H1 (cell line): Measurements from ENCODE around the gene SPOCK1. TPM values are rescaled to one million over a fixed set of nuclear protein-coding genes. Genes with fewer than 3 reads are reported as not detected.

Source experiments
- CTCF ChIA-PET: fragments of 300-600 bp; sonication (Branson Sonifier 250); formaldehyde crosslinking; loops from one replicate; lab custom pipeline; 2021; ENCODE audit not compliant: partially characterized antibody; lab: Charles Lee
- POLR2A ChIA-PET: fragments of 300-600 bp; sonication (Branson Sonifier 250); formaldehyde crosslinking; loops from one replicate; lab custom pipeline; 2021; ENCODE audit warnings: inconsistent platforms; ENCODE audit not compliant: partially characterized antibody; lab: Charles Lee
- DNase-seq, 2 experiments: peaks; one replicate each; pipeline versions ENCODE4 v3.0.0 to v3.0.0-alpha.2; 2010 to 2022; ENCODE audit warnings: low spot score in 2 of 2, low read depth in 1 of 2, mixed read lengths in 1 of 2
- FAIRE-seq: peaks from 2 replicates; lab custom pipeline; 2011; peaks lifted over from hg19 to GRCh38; lab: Jason Lieb, UNC
- H2AFZ ChIP-seq: 2 replicates; pipeline ENCODE4 v1.8.1; 2012; ENCODE audit warnings: low read length, inconsistent platforms
- H2AK5ac ChIP-seq: 2 replicates; pipeline ENCODE4 v1.6.1; 2013; ENCODE audit warnings: low read depth, low read length
- H2BK120ac ChIP-seq: replicated peaks from 2 replicates; pipeline ENCODE3; 2013; ENCODE audit warnings: low read depth, low read length, inconsistent platforms
- H2BK12ac ChIP-seq: 2 replicates; pipeline ENCODE4 v1.6.1; 2013; ENCODE audit warnings: low read depth, low read length
- H2BK15ac ChIP-seq: 2 replicates; pipeline ENCODE4 v1.6.1; 2013; ENCODE audit warnings: low read length
- H2BK20ac ChIP-seq: 2 replicates; pipeline ENCODE4 v1.6.1; 2013; ENCODE audit warnings: low read length
- H2BK5ac ChIP-seq: 2 replicates; pipeline ENCODE4 v1.6.1; 2013; ENCODE audit warnings: low read depth, low read length
- H3K14ac ChIP-seq: 2 replicates; pipeline ENCODE4 v1.6.1; 2013; ENCODE audit warnings: inconsistent platforms; ENCODE audit not compliant: insufficient read length
- H3K18ac ChIP-seq: 2 replicates; pipeline ENCODE4 v1.6.1; 2013; ENCODE audit warnings: low read length; ENCODE audit errors: extremely low read depth
- H3K23ac ChIP-seq: 2 replicates; pipeline ENCODE4 v1.6.1; 2013; ENCODE audit warnings: inconsistent platforms; ENCODE audit not compliant: insufficient read length
- H3K23me2 ChIP-seq: 2 replicates; pipeline ENCODE4 v1.6.1; 2013; ENCODE audit warnings: low read depth, low read length
- H3K27ac ChIP-seq: 2 replicates; pipeline ENCODE4 v1.6.1; 2011; ENCODE audit warnings: low read depth, low read length, inconsistent platforms
- H3K27me3 ChIP-seq, 4 experiments: replicated peaks in 1 of 4; 1 replicate in 1 of 4; 2 replicates in 3 of 4; pipeline versions ENCODE4 v1.6.1 to v1.8.1; 2011 to 2013; ENCODE audit warnings: low read length in 3 of 4, mild to moderate bottlenecking in 3 of 4, inconsistent platforms in 2 of 4, mixed read lengths in 2 of 4, moderate library complexity in 1 of 4; ENCODE audit not compliant: control insufficient read depth in 3 of 4, insufficient read depth in 3 of 4; ENCODE audit errors: extremely low read depth in 1 of 4
- H3K36me3 ChIP-seq, 4 experiments: 2 replicates each; pipeline versions ENCODE4 v1.6.1 to v1.8.1; 2011 to 2013; ENCODE audit warnings: mild to moderate bottlenecking in 4 of 4, low read length in 3 of 4, moderate library complexity in 2 of 4, control low read depth in 1 of 4, inconsistent platforms in 1 of 4; ENCODE audit not compliant: insufficient read depth in 4 of 4, control insufficient read depth in 2 of 4
- H3K4ac ChIP-seq: replicated peaks from 2 replicates; pipeline ENCODE3; 2013; ENCODE audit warnings: low read length, low read depth, mixed read lengths, inconsistent platforms; ENCODE audit not compliant: insufficient read length
- H3K4me1 ChIP-seq, 4 experiments: replicated peaks in 1 of 4; 1 replicate in 1 of 4; 2 replicates in 3 of 4; pipeline versions ENCODE4 v1.6.1 to v1.8.1; 2011 to 2013; ENCODE audit warnings: low read length in 3 of 4, inconsistent platforms in 2 of 4, mixed read lengths in 1 of 4; ENCODE audit not compliant: insufficient read depth in 4 of 4, control insufficient read depth in 3 of 4
- H3K4me2 ChIP-seq, 2 experiments: 2 replicates each; pipeline versions ENCODE4 v1.6.1 to v1.8.1; 2011 to 2013; ENCODE audit warnings: low read depth in 2 of 2, low read length in 2 of 2, control low read depth in 1 of 2, inconsistent platforms in 1 of 2, mild to moderate bottlenecking in 1 of 2; ENCODE audit not compliant: insufficient read depth in 1 of 2
- H3K4me3 ChIP-seq, 4 experiments: fragments of 200-600, 300-600 bp in 1 of 4; sonication (generic), shearing (Covaris generic), sonication (Bioruptor Twin) in 1 of 4; 2 replicates each; pipeline versions ENCODE4 v1.5.1 to v1.8.1; 2011 to 2016; ENCODE audit warnings: low read length in 4 of 4, low read depth in 3 of 4, control low read depth in 2 of 4, inconsistent platforms in 2 of 4, mild to moderate bottlenecking in 2 of 4, mixed read lengths in 1 of 4, moderate library complexity in 1 of 4; ENCODE audit not compliant: insufficient read depth in 2 of 4; ENCODE audit errors: extremely low read depth in 1 of 4
- H3K56ac ChIP-seq: replicated peaks from 2 replicates; pipeline ENCODE3; 2013; ENCODE audit warnings: low read depth, mild to moderate bottlenecking, mixed read lengths, low read length, inconsistent platforms; ENCODE audit not compliant: insufficient read length
- H3K79me1 ChIP-seq: 2 replicates; pipeline ENCODE4 v1.6.1; 2013; ENCODE audit warnings: low read depth, low read length, control low read depth
- H3K79me2 ChIP-seq, 2 experiments: 2 replicates each; pipeline versions ENCODE4 v1.6.1 to v1.8.1; 2012 to 2013; ENCODE audit warnings: low read length in 2 of 2, mild to moderate bottlenecking in 2 of 2, inconsistent platforms in 1 of 2; ENCODE audit not compliant: insufficient read depth in 2 of 2, control insufficient read depth in 1 of 2
- H3K9ac ChIP-seq, 4 experiments: replicated peaks in 1 of 4; 1 replicate in 1 of 4; 2 replicates in 3 of 4; pipeline versions ENCODE4 v1.6.1 to v1.8.1; 2011 to 2013; ENCODE audit warnings: low read depth in 3 of 4, low read length in 3 of 4, control low read depth in 2 of 4, mild to moderate bottlenecking in 2 of 4, moderate library complexity in 2 of 4, inconsistent platforms in 1 of 4; ENCODE audit errors: extremely low read depth in 1 of 4
- H3K9me3 ChIP-seq, 2 experiments: 2 replicates each; pipeline versions ENCODE4 v1.6.1 to v1.8.1; 2012 to 2013; ENCODE audit warnings: mild to moderate bottlenecking in 2 of 2, moderate library complexity in 2 of 2, control low read depth in 1 of 2, inconsistent platforms in 1 of 2, low read depth in 1 of 2, low read length in 1 of 2, mixed read lengths in 1 of 2; ENCODE audit not compliant: insufficient read depth in 2 of 2
- H4K20me1 ChIP-seq, 2 experiments: replicated peaks in 1 of 2; 2 replicates each; pipeline versions ENCODE3 to v1.8.1; 2011 to 2013; ENCODE audit warnings: inconsistent platforms in 2 of 2, low read length in 2 of 2, mild to moderate bottlenecking in 1 of 2; ENCODE audit not compliant: insufficient read depth in 2 of 2, control insufficient read depth in 1 of 2
- H4K5ac ChIP-seq: 2 replicates; pipeline ENCODE4 v1.6.1; 2013; ENCODE audit warnings: low read length, low read depth, mixed read lengths, inconsistent platforms; ENCODE audit not compliant: insufficient read length
- H4K8ac ChIP-seq: 2 replicates; pipeline ENCODE4 v1.8.0; 2013; ENCODE audit warnings: mild to moderate bottlenecking, moderate library complexity, low read length, inconsistent platforms; ENCODE audit not compliant: insufficient read depth; ENCODE audit errors: extremely low read depth
- H4K91ac ChIP-seq: replicated peaks from 2 replicates; pipeline ENCODE3; 2013; ENCODE audit warnings: low read length, mixed read lengths, inconsistent platforms; ENCODE audit not compliant: insufficient read length
- ASH2L ChIP-seq: fragments of 200-600, 300-600 bp; sonication (generic); IDR thresholded peaks from one replicate; pipeline ENCODE4 v1.7.1; 2017; ENCODE audit warnings: low read length
- BCL11A ChIP-seq, 2 experiments: IDR thresholded peaks; one replicate each; pipeline ENCODE4 v1.6.1; 2011; ENCODE audit warnings: low read depth in 2 of 2, low read length in 2 of 2, mild to moderate bottlenecking in 2 of 2
- GTF2F1 ChIP-seq: IDR thresholded peaks from 2 replicates; pipeline ENCODE4 v1.6.1; 2012; ENCODE audit warnings: low read depth, low read length, improper control_type of control experiment, borderline replicate concordance
- POU5F1 ChIP-seq: IDR thresholded peaks from 2 replicates; pipeline ENCODE4 v1.6.1; 2011; ENCODE audit warnings: low read depth, mild to moderate bottlenecking, low read length, moderate library complexity
- RAD21 ChIP-seq, 2 experiments: IDR thresholded peaks in 1 of 2; conservative IDR thresholded peaks in 1 of 2; 2 replicates each; pipeline ENCODE4 v1.6.1; 2011; ENCODE audit warnings: low read depth in 2 of 2, low read length in 2 of 2, improper control_type of control experiment in 1 of 2, inconsistent platforms in 1 of 2, mild to moderate bottlenecking in 1 of 2, moderate library complexity in 1 of 2
- TCF12 ChIP-seq: IDR thresholded peaks from 2 replicates; pipeline ENCODE4 v1.6.1; 2011; ENCODE audit warnings: low read depth, mild to moderate bottlenecking, low read length
- YY1 ChIP-seq: IDR thresholded peaks from 2 replicates; pipeline ENCODE4 v1.6.1; 2011; ENCODE audit warnings: low read depth, mild to moderate bottlenecking, low read length
- WGBS, 2 experiments: shearing (Covaris generic) in 1 of 2; methylation state at CpG; one replicate each; pipeline versions ENCODE4 v1.1.6 to v1.1.7; 2013 to 2015; ENCODE audit warnings: low lambda C conversion rate in 2 of 2, mixed read lengths in 2 of 2, inconsistent platforms in 1 of 2, low coverage in 1 of 2, missing lambda C conversion rate in 1 of 2; ENCODE audit not compliant: insufficient replicate concordance in 2 of 2, insufficient coverage in 1 of 2, insufficient read length in 1 of 2; ENCODE audit errors: extremely low coverage in 1 of 2, missing lambda C conversion rate in 1 of 2; 5-methylcytosine and 5-hydroxymethylcytosine counted together
- polyA plus RNA-seq, 7 experiments: library from polyadenylated mRNA; depleted of rRNA in 3 of 7; stranded (reverse) in 5 of 7; unstranded in 2 of 7; fragments of >200 nt in 5 of 7; fragments of 200-250 nt in 2 of 7; gene quantifications; 1 replicate in 5 of 7; 2 replicates in 1 of 7; 4 replicates in 1 of 7; pipeline versions ENCODE4 v1.2.1 to v1.2.3, GENCODE V29; 2011 to 2013; ENCODE audit warnings: missing spikeins in 2 of 7, mixed read lengths in 2 of 7
- total RNA-seq: library from RNA; stranded (reverse); fragmentation: NEBNext Ultra II Directional; extraction: Animal tissue kit (Norgen Biotek cat#: 25700); gene quantifications from 2 replicates; pipeline ENCODE4 v1.2.1, GENCODE V29; 2021
- TF ChIP-seq, protein P1 (sequence below): IDR thresholded peaks from 2 replicates; pipeline ENCODE4 v1.6.1; 2012; ENCODE audit warnings: inconsistent platforms
- TF ChIP-seq, protein P2 (sequence below), 3 experiments: IDR thresholded peaks; 1 replicate in 2 of 3; 2 replicates in 1 of 3; pipeline versions ENCODE4 v1.5.1 to v1.6.1; 2011; ENCODE audit warnings: low read length in 3 of 3, mild to moderate bottlenecking in 3 of 3, inconsistent platforms in 2 of 3, low read depth in 1 of 3, moderate library complexity in 1 of 3; ENCODE audit not compliant: insufficient read depth in 1 of 3; ENCODE audit errors: control extremely low read depth in 1 of 3

SPOCK1 gene
- total and polyA plus RNA-seq, 2 of the 8 experiments (the other 6 are each of a cell fraction or from before 2014, with no cell fraction given) = 6.9 to 18.1 TPM

GRCh38 chr5:137248527-137248926, 250.6 kb downstream of the SPOCK1 start:
- no peak for DNase-seq
- no peak overlapping the region for H3K27ac ChIP-seq
- TF ChIP-seq, protein P1, sequence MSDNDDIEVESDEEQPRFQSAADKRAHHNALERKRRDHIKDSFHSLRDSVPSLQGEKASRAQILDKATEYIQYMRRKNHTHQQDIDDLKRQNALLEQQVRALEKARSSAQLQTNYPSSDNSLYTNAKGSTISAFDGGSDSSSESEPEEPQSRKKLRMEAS = no peak
- TF ChIP-seq BCL11A (IDR thresholded peaks at IDR 0.05; ENCODE audit: low read depth in 2 of 2, low read length in 2 of 2) (no peak), TCF12 (no peak), YY1 (no peak), POU5F1 (no peak), GTF2F1 (no peak), ASH2L (no peak), RAD21 (IDR thresholded peaks at IDR 0.05 in 1 of 2, conservative IDR thresholded peaks at IDR 0.05 in 1 of 2; ENCODE audit: low read depth in 2 of 2, low read length in 2 of 2) (no peak)
- TF ChIP-seq, protein P2, sequence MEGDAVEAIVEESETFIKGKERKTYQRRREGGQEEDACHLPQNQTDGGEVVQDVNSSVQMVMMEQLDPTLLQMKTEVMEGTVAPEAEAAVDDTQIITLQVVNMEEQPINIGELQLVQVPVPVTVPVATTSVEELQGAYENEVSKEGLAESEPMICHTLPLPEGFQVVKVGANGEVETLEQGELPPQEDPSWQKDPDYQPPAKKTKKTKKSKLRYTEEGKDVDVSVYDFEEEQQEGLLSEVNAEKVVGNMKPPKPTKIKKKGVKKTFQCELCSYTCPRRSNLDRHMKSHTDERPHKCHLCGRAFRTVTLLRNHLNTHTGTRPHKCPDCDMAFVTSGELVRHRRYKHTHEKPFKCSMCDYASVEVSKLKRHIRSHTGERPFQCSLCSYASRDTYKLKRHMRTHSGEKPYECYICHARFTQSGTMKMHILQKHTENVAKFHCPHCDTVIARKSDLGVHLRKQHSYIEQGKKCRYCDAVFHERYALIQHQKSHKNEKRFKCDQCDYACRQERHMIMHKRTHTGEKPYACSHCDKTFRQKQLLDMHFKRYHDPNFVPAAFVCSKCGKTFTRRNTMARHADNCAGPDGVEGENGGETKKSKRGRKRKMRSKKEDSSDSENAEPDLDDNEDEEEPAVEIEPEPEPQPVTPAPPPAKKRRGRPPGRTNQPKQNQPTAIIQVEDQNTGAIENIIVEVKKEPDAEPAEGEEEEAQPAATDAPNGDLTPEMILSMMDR (IDR thresholded peaks at IDR 0.05; ENCODE audit: control extremely low read depth in 1 of 3, insufficient read depth in 1 of 3, low read depth in 1 of 3, low read length in 3 of 3) = no peak
- TF ChIP-seq, all 59 proteins: peak for 0
- H3K79me1 ChIP-seq = no peaks in the 10 kb centered on the region
- no peak overlapping the region for H3K4ac ChIP-seq
- H2AFZ ChIP-seq = no peak overlapping the region
- 100% methylated on average over 3 of the region's 3 CpGs; no CpG with 5 or more reads in 1 of the 2 experiments for WGBS, 2 experiments
- FAIRE-seq = no peak
- H3K23ac ChIP-seq = no peak overlapping the region
- no peak overlapping the region for H3K14ac ChIP-seq
- no peak overlapping the region for H4K5ac ChIP-seq
- H3K4me2 ChIP-seq = no peak overlapping the region
- CTCF ChIA-PET = interaction anchor here (0.7 to 2.2 kb wide), 2 partner anchors 26 to 493 kb away, joined by 3 to 5 read pairs; no protein-coding TSS in a partner anchor
- no peak overlapping the region for H3K56ac ChIP-seq
- H3K9me3 ChIP-seq = no peaks in the 10 kb centered on the region
- no peak overlapping the region for H3K4me3 ChIP-seq
- POLR2A ChIA-PET = no interaction called here
- H3K4me1 ChIP-seq = peaks cover 0 to 3% (median 0%) of the 10 kb centered on the region in 4 experiments; a peak in 1 of 7 replicates
- H3K79me2 ChIP-seq = no peaks in the 10 kb centered on the region
- no peak overlapping the region for H3K18ac ChIP-seq
- H2BK12ac ChIP-seq = no peak overlapping the region
- no peak overlapping the region for H2BK15ac ChIP-seq
- no peak overlapping the region for H2BK120ac ChIP-seq
- H2BK5ac ChIP-seq = no peak overlapping the region
- no peak overlapping the region for H2AK5ac ChIP-seq
- no peaks in the 10 kb centered on the region for H4K20me1 ChIP-seq
- no peak overlapping the region for H4K8ac ChIP-seq
- H3K36me3 ChIP-seq = no peaks in the 10 kb centered on the region
- H2BK20ac ChIP-seq = no peak overlapping the region
- H3K27me3 ChIP-seq = no peaks in the 10 kb centered on the region
- H3K23me2 ChIP-seq = no peaks in the 10 kb centered on the region
- H4K91ac ChIP-seq = no peak overlapping the region
- no peak overlapping the region for H3K9ac ChIP-seq
